ENCODE measurements around the gene COL27A1. TPM values are rescaled to one million over a fixed set of nuclear protein-coding genes. Genes with fewer than 3 reads are reported as not detected.

Gene COL27A1
- total and polyA plus RNA-seq, 8 donors = 15.8 to 180 (median 147) TPM

- DNase-seq (no peak), ATAC-seq (no peak)
- peaks cover 0 to 100% of the 10 kb centered on the region in 2 donors for H3K36me3 ChIP-seq
- no peak overlapping the region for H3K4me3 ChIP-seq
- no peaks in the 10 kb centered on the region for H3K9me3 ChIP-seq
- TF ChIP-seq, protein P1, sequence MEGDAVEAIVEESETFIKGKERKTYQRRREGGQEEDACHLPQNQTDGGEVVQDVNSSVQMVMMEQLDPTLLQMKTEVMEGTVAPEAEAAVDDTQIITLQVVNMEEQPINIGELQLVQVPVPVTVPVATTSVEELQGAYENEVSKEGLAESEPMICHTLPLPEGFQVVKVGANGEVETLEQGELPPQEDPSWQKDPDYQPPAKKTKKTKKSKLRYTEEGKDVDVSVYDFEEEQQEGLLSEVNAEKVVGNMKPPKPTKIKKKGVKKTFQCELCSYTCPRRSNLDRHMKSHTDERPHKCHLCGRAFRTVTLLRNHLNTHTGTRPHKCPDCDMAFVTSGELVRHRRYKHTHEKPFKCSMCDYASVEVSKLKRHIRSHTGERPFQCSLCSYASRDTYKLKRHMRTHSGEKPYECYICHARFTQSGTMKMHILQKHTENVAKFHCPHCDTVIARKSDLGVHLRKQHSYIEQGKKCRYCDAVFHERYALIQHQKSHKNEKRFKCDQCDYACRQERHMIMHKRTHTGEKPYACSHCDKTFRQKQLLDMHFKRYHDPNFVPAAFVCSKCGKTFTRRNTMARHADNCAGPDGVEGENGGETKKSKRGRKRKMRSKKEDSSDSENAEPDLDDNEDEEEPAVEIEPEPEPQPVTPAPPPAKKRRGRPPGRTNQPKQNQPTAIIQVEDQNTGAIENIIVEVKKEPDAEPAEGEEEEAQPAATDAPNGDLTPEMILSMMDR (IDR thresholded peaks at IDR 0.05) = no peak
- H3K27ac ChIP-seq = no peak overlapping the region
- intact Hi-C loops (cut with DNase I) = no loop called here
- H3K27me3 ChIP-seq = no peaks in the 10 kb centered on the region
- no peaks in the 10 kb centered on the region for H3K4me1 ChIP-seq
Measured at GRCh38 chr9:114357911-114358328, 202.6 kb downstream of the COL27A1 start.

- no peak for ATAC-seq
- H3K9me3 ChIP-seq = no peaks in the 10 kb centered on the region
- intact Hi-C loops (cut with DNase I) = no loop called here
- DNase-seq = no peak
- TF ChIP-seq, protein P1 (IDR thresholded peaks at IDR 0.05) = no peak
- H3K36me3 ChIP-seq = peaks cover 0 to 94% of the 10 kb centered on the region in 2 donors
- H3K27me3 ChIP-seq = no peaks in the 10 kb centered on the region
- H3K4me1 ChIP-seq = peaks cover 0 to 16% of the 10 kb centered on the region in 2 donors
- no peak overlapping the region for H3K27ac ChIP-seq
- H3K4me3 ChIP-seq = no peak overlapping the region
Measured at GRCh38 chr9:114359801-114360200, 204.5 kb downstream of the COL27A1 start.

DNA sequence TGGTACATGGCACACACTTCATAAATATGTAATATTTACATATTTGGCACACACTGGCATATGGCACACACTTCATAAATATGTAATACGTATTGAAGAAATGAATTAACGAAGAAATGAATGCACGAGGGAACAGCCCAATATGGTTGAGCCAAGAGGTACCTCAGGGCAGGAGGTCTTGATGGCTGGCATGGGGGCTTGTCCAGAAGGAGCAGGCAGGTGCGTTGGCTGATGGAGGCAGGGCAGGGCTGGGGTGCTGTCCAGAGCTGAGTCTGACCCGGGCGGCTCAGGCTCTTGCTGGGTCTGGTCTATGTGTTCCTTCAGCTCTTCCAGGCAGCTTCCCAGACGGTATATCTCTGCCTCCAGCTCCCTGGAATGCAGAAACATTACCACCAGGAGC is 206.2 kb downstream of the COL27A1 start:
- no peak for DNase-seq
- Histone ChIP-seq H3K9me3 (no peaks in the 10 kb centered on the region), H3K27me3 (no peaks in the 10 kb centered on the region), H3K4me3 (no peak overlapping the region), H3K27ac (no peak overlapping the region), H3K36me3 (peaks cover 0 to 76% of the 10 kb centered on the region in 2 donors), H3K4me1 (peaks cover 9 to 33% of the 10 kb centered on the region in 2 donors)
- ATAC-seq = no peak
- TF ChIP-seq, protein P1 (IDR thresholded peaks at IDR 0.05) = no peak
- intact Hi-C loops (cut with DNase I) = no loop called here

Small RNA genes within 50 kb of the gene (microRNA-seq; reads per million reads assigned to microRNA genes)
- gene MIR455 = 1,660 to 1,763 reads per million in 2 donors

Other genes with a start within 250 kb of the COL27A1 start
- gene AMBP, start 77.2 kb upstream of the COL27A1 start, total RNA-seq = 1 to 10 TPM in 1 of 2 donors, not detected in 1; 1.2 TPM
- 1 to 10 TPM; 2.1 to 5.5 (median 2.5) TPM for gene AMBP, start 77.2 kb upstream of the COL27A1 start, polyA plus RNA-seq (ENCODE audit: insufficient read length in 6 of 6)
- gene KIF12, start 56.2 kb upstream of the COL27A1 start, total RNA-seq = 1 to 10 TPM; 2.4 to 9.0 TPM
- gene KIF12, start 56.2 kb upstream of the COL27A1 start, polyA plus RNA-seq (ENCODE audit: insufficient read length in 6 of 6) = 10 to 100 TPM; 32.6 to 54.7 (median 44.8) TPM
- 10 to 100 TPM in 1 of 2 donors, 1 to 10 TPM in 1; 6.9 to 87.0 TPM for gene ORM1, start 167.6 kb downstream of the COL27A1 start, total RNA-seq
- 1 to 10 TPM; 3.0 to 6.9 (median 4.5) TPM for gene ORM1, start 167.6 kb downstream of the COL27A1 start, polyA plus RNA-seq (ENCODE audit: insufficient read length in 6 of 6)
- 10 to 100 TPM in 1 of 2 donors, 1 to 10 TPM in 1; 3.4 to 29.9 TPM for gene ORM2, start 174.3 kb downstream of the COL27A1 start, total RNA-seq
- 1 to 10 TPM in 3 of 6 donors, under 1 TPM in 3; 0.46 to 1.9 (median 1.2) TPM for gene ORM2, start 174.3 kb downstream of the COL27A1 start, polyA plus RNA-seq (ENCODE audit: insufficient read length in 6 of 6)
- gene AKNA, start 232.4 kb downstream of the COL27A1 start, total RNA-seq = 10 to 100 TPM; 25.1 to 55.3 TPM
- 10 to 100 TPM; 31.4 to 39.9 (median 36.7) TPM for gene AKNA, start 232.4 kb downstream of the COL27A1 start, polyA plus RNA-seq (ENCODE audit: insufficient read length in 6 of 6)